ENCODE measurements around the gene DDOST.
"Not testable (repeated sequence)": the region's sequence is repeated elsewhere in the genome, so short reads cannot be mapped to it uniquely, and the experiment has no call there.

Gene DDOST

DNA sequence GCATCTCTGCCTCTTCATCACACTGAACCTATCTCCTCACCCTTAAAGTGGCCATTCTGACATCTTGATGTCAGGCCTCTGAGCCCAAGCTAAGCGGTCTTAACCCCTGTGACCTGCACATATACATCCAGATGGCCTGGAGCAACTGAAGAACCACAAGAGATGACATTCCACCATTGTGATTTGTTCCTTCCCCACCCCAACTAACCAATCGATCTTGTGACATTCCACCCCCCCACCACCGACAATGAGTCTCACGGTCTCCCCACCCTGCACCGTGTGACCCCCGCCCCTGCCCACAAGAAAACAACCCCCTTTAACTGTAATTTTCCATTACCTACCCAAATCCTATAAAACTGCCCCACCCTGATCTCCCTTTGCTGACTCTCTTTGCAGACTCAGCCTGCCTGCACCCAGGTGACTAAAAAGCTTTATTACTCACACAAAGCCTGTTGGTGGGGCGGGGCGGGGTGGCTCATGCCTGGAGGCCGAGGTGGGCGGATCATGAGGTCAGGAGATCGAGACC, 48.9 kb downstream of the DDOST start:
- ATAC-seq (ENCODE audit: insufficient read depth, low read depth): no peak
- Histone ChIP-seq H3K27me3 (ENCODE audit: insufficient read depth, low read length, poor library complexity) (peaks cover 3% of the 10 kb centered on the region), H3K4me1 (ENCODE audit: insufficient read depth, low read length) (no peaks in the 10 kb centered on the region), H3K36me3 (ENCODE audit: insufficient read depth, low read length) (no peaks in the 10 kb centered on the region), H3K27ac (ENCODE audit: low read length) (no peak overlapping the region), H3K4me2 (ENCODE audit: insufficient read depth, low read length) (no peak overlapping the region), H3K9me3 (ENCODE audit: insufficient read depth, low read length, severe bottlenecking) (no peaks in the 10 kb centered on the region), H3K79me2 (ENCODE audit: insufficient read depth, low read length) (no peaks in the 10 kb centered on the region), H2AFZ (ENCODE audit: low read depth, low read length) (no peak overlapping the region), H3K9ac (ENCODE audit: low read depth, low read length) (no peak overlapping the region), H3K4me3 (ENCODE audit: low read depth in 1 of 2, low read length in 2 of 2) (no peak overlapping the region), H4K20me1 (ENCODE audit: insufficient read depth, low read length) (no peaks in the 10 kb centered on the region)
- no peak for DNase-seq
- no peak for TF ChIP-seq CTCF (IDR thresholded peaks at IDR 0.05; ENCODE audit: borderline replicate concordance, extremely low read depth, low read length, poor library complexity, severe bottlenecking)
- TF ChIP-seq EZH2 (IDR thresholded peaks at IDR 0.05; ENCODE audit: borderline replicate concordance, low read depth, low read length, severe bottlenecking): no peak

GRCh38 chr1:20611652-20612051, 49.5 kb downstream of the DDOST start:
- no peak overlapping the region for H3K9ac ChIP-seq (ENCODE audit: low read depth, low read length)
- no peaks in the 10 kb centered on the region for H3K9me3 ChIP-seq (ENCODE audit: insufficient read depth, low read length, severe bottlenecking)
- TF ChIP-seq CTCF (IDR thresholded peaks at IDR 0.05; ENCODE audit: borderline replicate concordance, extremely low read depth, low read length, poor library complexity, severe bottlenecking) (no peak), EZH2 (IDR thresholded peaks at IDR 0.05; ENCODE audit: borderline replicate concordance, low read depth, low read length, severe bottlenecking) (no peak)
- peaks cover 3% of the 10 kb centered on the region for H3K27me3 ChIP-seq (ENCODE audit: insufficient read depth, low read length, poor library complexity)
- DNase-seq (no peak), ATAC-seq (ENCODE audit: insufficient read depth, low read depth) (no peak)
- no peaks in the 10 kb centered on the region for H3K4me1 ChIP-seq (ENCODE audit: insufficient read depth, low read length)
- H3K36me3 ChIP-seq (ENCODE audit: insufficient read depth, low read length): no peaks in the 10 kb centered on the region
- no peaks in the 10 kb centered on the region for H3K79me2 ChIP-seq (ENCODE audit: insufficient read depth, low read length)
- H3K4me2 ChIP-seq (ENCODE audit: insufficient read depth, low read length): no peak overlapping the region
- no peak overlapping the region for H3K4me3 ChIP-seq (ENCODE audit: low read depth in 1 of 2, low read length in 2 of 2)
- H4K20me1 ChIP-seq (ENCODE audit: insufficient read depth, low read length): no peaks in the 10 kb centered on the region
- no peak overlapping the region for H2AFZ ChIP-seq (ENCODE audit: low read depth, low read length)
- H3K27ac ChIP-seq (ENCODE audit: low read length): no peak overlapping the region

DNA sequence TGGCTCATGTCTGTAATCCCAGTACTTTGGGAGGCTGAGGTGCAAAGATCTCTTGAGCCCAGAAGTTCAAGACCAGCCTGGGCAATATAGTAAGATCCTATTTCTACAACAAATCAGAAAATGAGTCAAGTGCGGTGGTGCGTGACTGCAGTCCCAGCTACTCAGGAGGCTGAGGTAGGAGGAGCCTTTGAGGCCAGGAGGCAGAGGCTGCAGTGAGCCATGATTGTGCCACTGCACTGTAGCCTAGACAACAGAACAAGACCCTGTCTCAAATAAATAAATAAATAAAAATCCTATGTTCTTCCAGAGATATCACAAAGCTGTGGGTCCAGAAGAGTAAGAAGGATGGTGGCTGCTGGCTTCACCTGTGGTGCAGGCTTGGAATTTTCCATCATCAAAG, 50.2 kb downstream of the DDOST start:
- Histone ChIP-seq H3K9me3 (ENCODE audit: insufficient read depth, low read length, severe bottlenecking) (no peaks in the 10 kb centered on the region), H3K4me3 (ENCODE audit: low read depth in 1 of 2, low read length in 2 of 2) (no peak overlapping the region), H3K36me3 (ENCODE audit: insufficient read depth, low read length) (no peaks in the 10 kb centered on the region), H2AFZ (ENCODE audit: low read depth, low read length) (no peak overlapping the region), H3K27ac (ENCODE audit: low read length) (no peak overlapping the region), H3K27me3 (ENCODE audit: insufficient read depth, low read length, poor library complexity) (peaks cover 3% of the 10 kb centered on the region), H3K9ac (ENCODE audit: low read depth, low read length) (no peak overlapping the region), H3K4me1 (ENCODE audit: insufficient read depth, low read length) (no peaks in the 10 kb centered on the region), H4K20me1 (ENCODE audit: insufficient read depth, low read length) (no peaks in the 10 kb centered on the region), H3K79me2 (ENCODE audit: insufficient read depth, low read length) (no peaks in the 10 kb centered on the region), H3K4me2 (ENCODE audit: insufficient read depth, low read length) (no peak overlapping the region)
- TF ChIP-seq CTCF (IDR thresholded peaks at IDR 0.05; ENCODE audit: borderline replicate concordance, extremely low read depth, low read length, poor library complexity, severe bottlenecking) (no peak), EZH2 (IDR thresholded peaks at IDR 0.05; ENCODE audit: borderline replicate concordance, low read depth, low read length, severe bottlenecking) (no peak)
- no peak for DNase-seq
- no peak for ATAC-seq (ENCODE audit: insufficient read depth, low read depth)

GRCh38 chr1:20609541-20609940, 51.6 kb downstream of the DDOST start:
- no peak for ATAC-seq (ENCODE audit: insufficient read depth, low read depth)
- H3K4me2 ChIP-seq (ENCODE audit: insufficient read depth, low read length): no peak overlapping the region
- no peaks in the 10 kb centered on the region for H3K4me1 ChIP-seq (ENCODE audit: insufficient read depth, low read length)
- H3K9ac ChIP-seq (ENCODE audit: low read depth, low read length): no peak overlapping the region
- no peaks in the 10 kb centered on the region for H3K79me2 ChIP-seq (ENCODE audit: insufficient read depth, low read length)
- peaks cover 3% of the 10 kb centered on the region for H3K27me3 ChIP-seq (ENCODE audit: insufficient read depth, low read length, poor library complexity)
- no peaks in the 10 kb centered on the region for H3K9me3 ChIP-seq (ENCODE audit: insufficient read depth, low read length, severe bottlenecking)
- no peaks in the 10 kb centered on the region for H4K20me1 ChIP-seq (ENCODE audit: insufficient read depth, low read length)
- H3K36me3 ChIP-seq (ENCODE audit: insufficient read depth, low read length): no peaks in the 10 kb centered on the region
- TF ChIP-seq EZH2 (IDR thresholded peaks at IDR 0.05; ENCODE audit: borderline replicate concordance, low read depth, low read length, severe bottlenecking): no peak
- TF ChIP-seq CTCF (IDR thresholded peaks at IDR 0.05; ENCODE audit: borderline replicate concordance, extremely low read depth, low read length, poor library complexity, severe bottlenecking): no peak
- no peak overlapping the region for H3K4me3 ChIP-seq (ENCODE audit: low read depth in 1 of 2, low read length in 2 of 2)
- DNase-seq: no peak
- no peak overlapping the region for H2AFZ ChIP-seq (ENCODE audit: low read depth, low read length)
- H3K27ac ChIP-seq (ENCODE audit: low read length): no peak overlapping the region

DNA sequence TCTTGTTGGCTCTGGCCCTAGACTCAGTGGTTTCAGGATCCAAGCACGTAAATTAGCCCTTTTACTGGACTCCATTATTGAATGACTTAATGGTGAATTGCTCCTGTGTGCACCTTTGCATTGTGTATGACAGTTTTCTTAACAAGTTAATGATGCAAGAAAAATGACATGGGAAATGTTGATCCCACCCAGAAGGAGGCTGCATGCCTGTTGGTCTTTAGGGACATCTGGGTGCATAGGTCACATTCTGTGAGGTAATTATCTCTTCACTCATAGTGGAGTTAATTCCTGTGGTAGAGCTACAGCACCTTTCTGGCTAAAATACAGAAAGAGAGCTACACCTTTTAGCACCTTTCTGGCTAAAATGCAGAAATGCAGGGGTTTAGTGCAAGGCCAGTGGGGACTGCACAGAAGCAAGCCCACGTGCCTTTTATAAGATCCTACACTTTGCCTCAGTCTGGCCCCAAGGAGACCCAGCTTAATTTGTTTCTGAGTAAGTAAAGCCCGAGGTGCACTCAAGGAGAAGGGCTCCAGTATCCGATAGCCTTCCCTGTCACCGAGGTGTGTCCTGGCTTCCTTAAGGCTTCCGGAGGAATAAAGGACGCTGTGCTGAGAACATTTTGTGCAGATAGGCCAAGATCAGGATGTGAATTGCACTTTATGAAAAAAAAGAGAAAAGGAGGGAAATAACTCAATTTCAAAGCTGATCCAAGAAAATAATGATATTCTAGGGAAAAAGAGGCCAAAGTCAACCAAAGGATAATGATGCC, 54.2 kb downstream of the DDOST start:
- not testable (repeated sequence) for H4K20me1 ChIP-seq (ENCODE audit: insufficient read depth, low read length); H3K36me3 ChIP-seq (ENCODE audit: insufficient read depth, low read length); H2AFZ ChIP-seq (ENCODE audit: low read depth, low read length); DNase-seq; H3K9ac ChIP-seq (ENCODE audit: low read depth, low read length); H3K4me2 ChIP-seq (ENCODE audit: insufficient read depth, low read length); ATAC-seq (ENCODE audit: insufficient read depth, low read depth); H3K4me1 ChIP-seq (ENCODE audit: insufficient read depth, low read length); H3K27ac ChIP-seq (ENCODE audit: low read length); H3K79me2 ChIP-seq (ENCODE audit: insufficient read depth, low read length); H3K9me3 ChIP-seq (ENCODE audit: insufficient read depth, low read length, severe bottlenecking); H3K27me3 ChIP-seq (ENCODE audit: insufficient read depth, low read length, poor library complexity); H3K4me3 ChIP-seq (ENCODE audit: low read depth in 1 of 2, low read length in 2 of 2)
